Stimulated activated CD4-positive, alpha-beta T cell treated with anti-CD3 and anti-CD28 coated beads, Interleukin-12 subunit alpha, Interleukin-12 subunit beta, amount 100 ng/mL, for 24 hours (primary cell): ENCODE measurements around the gene UBE3C.

Source experiments
- DNase-seq, 2 experiments: peaks; one replicate each; pipeline ENCODE4 v3.0.0-alpha.2; 2020; ENCODE audit warnings: low read depth in 2 of 2

Gene UBE3C

GRCh38 chr7:157291404-157292080 lies 152.8 kb downstream of the UBE3C start:
- DNase-seq: no peak

- no peak for DNase-seq
These were observed 153.5 kb downstream of the UBE3C start for GRCh38 chr7:157292258-157292657.

- DNase-seq: no peak
These were observed 154.2 kb downstream of the UBE3C start for GRCh38 chr7:157292770-157293412.

- DNase-seq: no peak
These were observed 154.7 kb downstream of the UBE3C start for GRCh38 chr7:157293413-157293788.

GRCh38 chr7:157294773-157295172 lies 156.0 kb downstream of the UBE3C start:
- no peak for DNase-seq

GRCh38 chr7:157295338-157295737 lies 156.6 kb downstream of the UBE3C start:
- DNase-seq: no peak

GRCh38 chr7:157297185-157297584 lies 158.5 kb downstream of the UBE3C start:
- no peak for DNase-seq

GRCh38 chr7:157299317-157299612 lies 160.5 kb downstream of the UBE3C start:
- no peak for DNase-seq

GRCh38 chr7:157299613-157300368 lies 161.1 kb downstream of the UBE3C start:
- DNase-seq: no peak

GRCh38 chr7:157300369-157300825 lies 161.7 kb downstream of the UBE3C start:
- DNase-seq: no peak

GRCh38 chr7:157301610-157302120 lies 162.9 kb downstream of the UBE3C start:
- DNase-seq: no peak

GRCh38 chr7:157306846-157307838 lies 168.4 kb downstream of the UBE3C start:
- DNase-seq: no peak

- DNase-seq: no peak
These were observed 171.4 kb downstream of the UBE3C start for GRCh38 chr7:157309988-157310668.

- no peak for DNase-seq
These were observed 172.0 kb downstream of the UBE3C start for GRCh38 chr7:157310676-157311185.

GRCh38 chr7:157312941-157313340 lies 174.2 kb downstream of the UBE3C start:
- DNase-seq: no peak

GRCh38 chr7:157313645-157314044 lies 174.9 kb downstream of the UBE3C start:
- DNase-seq: no peak

- no peak for DNase-seq
These were observed 179.4 kb downstream of the UBE3C start for GRCh38 chr7:157318015-157318706.
